ENCODE data around the gene LRRC2.
"Not testable (repeated sequence)": the region's sequence is repeated elsewhere in the genome, so short reads cannot be mapped to it uniquely, and the experiment has no call there.

Gene LRRC2

GRCh38 chr3:46536758-46537157 is 29.3 kb downstream of the LRRC2 start:
- no peak for DNase-seq (ENCODE audit: low read depth in 4 of 4, low spot score in 1 of 4)

GRCh38 chr3:46535746-46536145 is 30.4 kb downstream of the LRRC2 start:
- no peak for DNase-seq (ENCODE audit: low read depth in 4 of 4, low spot score in 1 of 4)

- DNase-seq (ENCODE audit: low read depth in 4 of 4, low spot score in 1 of 4), result no peak
Measured at GRCh38 chr3:46533091-46533490, 33.0 kb downstream of the LRRC2 start.

- no peak for DNase-seq (ENCODE audit: low read depth in 4 of 4, low spot score in 1 of 4)
Measured at GRCh38 chr3:46527239-46527638, 38.9 kb downstream of the LRRC2 start.

GRCh38 chr3:46524832-46525231 is 41.3 kb downstream of the LRRC2 start:
- no peak for DNase-seq (ENCODE audit: low read depth in 4 of 4, low spot score in 1 of 4)

GRCh38 chr3:46524008-46524407 is 42.1 kb downstream of the LRRC2 start:
- DNase-seq (ENCODE audit: low read depth in 4 of 4, low spot score in 1 of 4), result no peak

- DNase-seq (ENCODE audit: low read depth in 4 of 4, low spot score in 1 of 4), result no peak
Measured at GRCh38 chr3:46523556-46523955, 42.5 kb downstream of the LRRC2 start.

GRCh38 chr3:46522201-46522600 is 43.9 kb downstream of the LRRC2 start:
- DNase-seq (ENCODE audit: low read depth in 4 of 4, low spot score in 1 of 4), result not testable (repeated sequence)

GRCh38 chr3:46521096-46521495 is 45.0 kb downstream of the LRRC2 start:
- no peak for DNase-seq (ENCODE audit: low read depth in 4 of 4, low spot score in 1 of 4)

- no peak for DNase-seq (ENCODE audit: low read depth in 4 of 4, low spot score in 1 of 4)
Measured at GRCh38 chr3:46520531-46520930, 45.6 kb downstream of the LRRC2 start.

GRCh38 chr3:46519952-46520351 is 46.1 kb downstream of the LRRC2 start:
- DNase-seq (ENCODE audit: low read depth in 4 of 4, low spot score in 1 of 4), result no peak

- DNase-seq (ENCODE audit: low read depth in 4 of 4, low spot score in 1 of 4), result no peak
Measured at GRCh38 chr3:46517784-46518181, 48.3 kb downstream of the LRRC2 start.

- no peak for DNase-seq (ENCODE audit: low read depth in 4 of 4, low spot score in 1 of 4)
Measured at GRCh38 chr3:46517016-46517783, 48.9 kb downstream of the LRRC2 start.

- DNase-seq (ENCODE audit: low read depth in 4 of 4, low spot score in 1 of 4), result no peak
Measured at GRCh38 chr3:46516521-46516920, 49.6 kb downstream of the LRRC2 start.

GRCh38 chr3:46512191-46512749 is 53.8 kb downstream of the LRRC2 start:
- DNase-seq (ENCODE audit: low read depth in 4 of 4, low spot score in 1 of 4), result no peak

- no peak for DNase-seq (ENCODE audit: low read depth in 4 of 4, low spot score in 1 of 4)
Measured at GRCh38 chr3:46509661-46510187, 56.4 kb downstream of the LRRC2 start.

GRCh38 chr3:46508850-46509591 is 57.1 kb downstream of the LRRC2 start:
- DNase-seq (ENCODE audit: low read depth in 4 of 4, low spot score in 1 of 4), result no peak

GRCh38 chr3:46506526-46506925 is 59.6 kb downstream of the LRRC2 start:
- no peak for DNase-seq (ENCODE audit: low read depth in 4 of 4, low spot score in 1 of 4)

- no peak for DNase-seq (ENCODE audit: low read depth in 4 of 4, low spot score in 1 of 4)
Measured at GRCh38 chr3:46505953-46506352, 60.1 kb downstream of the LRRC2 start.

GRCh38 chr3:46504789-46505188 is 61.3 kb downstream of the LRRC2 start:
- peak in 2 of 4 experiments; percentile 25 to 30 for DNase-seq (ENCODE audit: low read depth in 4 of 4, low spot score in 1 of 4)

GRCh38 chr3:46503200-46503874 is 62.8 kb downstream of the LRRC2 start:
- DNase-seq (ENCODE audit: low read depth in 4 of 4, low spot score in 1 of 4), result no peak

Measured in stimulated activated CD4-positive, alpha-beta T cell treated with anti-CD3 and anti-CD28 coated beads, Interleukin-1b, Interleukin-23, amount 100 ng/mL, for 24 hours (primary cell).